Thyroid gland (tissue), 4 donors: ENCODE results near the gene TTLL8.

ENCODE experiments used
- CTCF ChIP-seq, 6 experiments: fragments of 200-600 bp in 3 of 6; fragments of 450-650 bp in 3 of 6; sonication (generic) in 3 of 6; IDR thresholded peaks; one replicate each; pipeline ENCODE4 v1.5.1; 2016 to 2019; ENCODE audit warnings: antibody characterized with exemption in 6 of 6, mild to moderate bottlenecking in 2 of 6, inconsistent platforms in 1 of 6, moderate library complexity in 1 of 6
- POLR2A ChIP-seq, 2 donors: fragments of 450-650 bp; IDR thresholded peaks; one replicate each; pipeline ENCODE4 v1.6.1; 2017; ENCODE audit warnings: antibody characterized with exemption in 2 of 2, mild to moderate bottlenecking in 2 of 2, moderate library complexity in 1 of 2

GRCh38 chr22:50089231-50089630, 31.1 kb upstream of the TTLL8 start:
- TF ChIP-seq CTCF (IDR thresholded peaks at IDR 0.05) (no peak), POLR2A (IDR thresholded peaks at IDR 0.05) (no peak)
